Upper lobe of left lung (tissue), 6 donors: ENCODE data around the gene SLC25A24. TPM values are rescaled to one million over a fixed set of nuclear protein-coding genes. Genes with fewer than 3 reads are reported as not detected.
"Not testable (repeated sequence)": the region's sequence is repeated elsewhere in the genome, so short reads cannot be mapped to it uniquely, and the experiment has no call there.

Source experiments
- ATAC-seq, 2 donors: fragments of 200-7000 bp; cut with Tn5 transposase; one replicate each; pipeline ENCODE4 v1.9.1; 2022; ENCODE audit warnings: mild to moderate bottlenecking in 2 of 2, moderate library complexity in 2 of 2; ENCODE audit not compliant: low FRiP score in 2 of 2
- DNase-seq, 2 donors: peaks; one replicate each; pipeline ENCODE4 v3.0.0-alpha.2; 2019 to 2020
- H3K27ac ChIP-seq, 4 donors: fragments of 200-600 bp; sonication (generic); one replicate each; pipeline ENCODE4 v1.5.1; 2016 to 2019
- H3K27me3 ChIP-seq, 4 donors: fragments of 200-600 bp; sonication (generic); one replicate each; pipeline ENCODE4 v1.5.1; 2017 to 2019
- H3K36me3 ChIP-seq, 4 donors: fragments of 200-600 bp; sonication (generic); one replicate each; pipeline ENCODE4 v1.5.1; 2016 to 2019
- H3K4me1 ChIP-seq, 4 donors: fragments of 200-600 bp; sonication (generic); one replicate each; pipeline ENCODE4 v1.5.1; 2018 to 2019
- H3K4me3 ChIP-seq, 4 donors: fragments of 200-600 bp; sonication (generic); one replicate each; pipeline ENCODE4 v1.5.1; 2017 to 2019; ENCODE audit warnings: mild to moderate bottlenecking in 2 of 4, moderate library complexity in 1 of 4
- H3K9me3 ChIP-seq, 4 donors: fragments of 200-600 bp; sonication (generic); one replicate each; pipeline ENCODE4 v1.5.1; 2018 to 2019
- CTCF ChIP-seq, 6 experiments: fragments of 450-650 bp in 4 of 6; fragments of 200-600 bp in 2 of 6; sonication (generic) in 2 of 6; IDR thresholded peaks; one replicate each; pipeline ENCODE4 v1.5.1; 2016 to 2019; ENCODE audit warnings: antibody characterized with exemption in 6 of 6
- EP300 ChIP-seq, 4 donors: sonication (generic); formaldehyde crosslinking; IDR thresholded peaks; one replicate each; pipeline ENCODE4 v1.5.1; 2017; ENCODE audit warnings: antibody characterized with exemption in 4 of 4, control low read depth in 2 of 4
- POLR2A ChIP-seq, 4 donors: fragments of 450-650 bp; IDR thresholded peaks; one replicate each; pipeline ENCODE4 v1.5.1; 2016 to 2017; ENCODE audit warnings: antibody characterized with exemption in 4 of 4, mild to moderate bottlenecking in 2 of 4
- POLR2AphosphoS5 ChIP-seq, 2 donors: sonication (generic); formaldehyde crosslinking; IDR thresholded peaks; one replicate each; pipeline ENCODE4 v1.5.1; 2017; ENCODE audit warnings: antibody characterized with exemption in 2 of 2
- WGBS, 2 donors: methylation state at CpG; one replicate each; pipeline ENCODE4 v1.1.5; 2017 to 2018; 5-methylcytosine and 5-hydroxymethylcytosine counted together
- total RNA-seq, 6 donors: library from RNA; depleted of rRNA in 4 of 6; stranded (reverse); fragments of >200 nt in 4 of 6; gene quantifications; one replicate each; pipeline versions ENCODE4 v1.1.0 to v1.2.1, GENCODE V29; 2016 to 2021
- donor health status: DM: no; HTN: no; CAD: no; lungs with moderate emphysema.
- donor health status: DM: no; HTN: yes; CAD: no; lungs with severe emphysema.

The SLC25A24 gene
- total RNA-seq, 6 donors from 2014 or later, result 28.6 to 96.7 (median 42.5) TPM

- DNase-seq (no peak), ATAC-seq (no peak)
- Histone ChIP-seq H3K9me3 (no peaks in the 10 kb centered on the region), H3K27ac (peak overlapping the region; percentile 24 to 61 (median 48)), H3K4me1 (peaks cover 0 to 24% (median 4%) of the 10 kb centered on the region in 4 donors), H3K27me3 (no peaks in the 10 kb centered on the region), H3K4me3 (no peak overlapping the region), H3K36me3 (peaks cover 4 to 43% (median 5%) of the 10 kb centered on the region in 4 donors)
- 90 to 93% methylated on average over 7 of the region's 7 CpGs for WGBS, 2 donors
- no peak for TF ChIP-seq CTCF (IDR thresholded peaks at IDR 0.05)
- TF ChIP-seq POLR2AphosphoS5 (IDR thresholded peaks at IDR 0.05), result no peak
- TF ChIP-seq POLR2A (IDR thresholded peaks at IDR 0.05), result no peak
- TF ChIP-seq EP300 (IDR thresholded peaks at IDR 0.05), result no peak
Observed at GRCh38 chr1:108190001-108190634, 10.0 kb downstream of the SLC25A24 start.

- H3K27me3 ChIP-seq, result no peaks in the 10 kb centered on the region
- H3K36me3 ChIP-seq, result peaks cover 6 to 43% (median 8%) of the 10 kb centered on the region in 4 donors
- H3K4me3 ChIP-seq, result no peak overlapping the region
- H3K9me3 ChIP-seq, result peaks cover 0 to under 1% (median 0%) of the 10 kb centered on the region in 4 donors
- ATAC-seq (no peak), DNase-seq (no peak)
- H3K4me1 ChIP-seq, result peaks cover 0 to 24% (median 4%) of the 10 kb centered on the region in 4 donors
- WGBS, 2 donors, result 95 to 96% methylated on average over 1 of the region's 1 CpG
- TF ChIP-seq EP300 (IDR thresholded peaks at IDR 0.05) (no peak), CTCF (IDR thresholded peaks at IDR 0.05) (no peak), POLR2AphosphoS5 (IDR thresholded peaks at IDR 0.05) (no peak), POLR2A (IDR thresholded peaks at IDR 0.05) (no peak)
- no peak overlapping the region for H3K27ac ChIP-seq
Observed at GRCh38 chr1:108188801-108189200, 11.3 kb downstream of the SLC25A24 start.

GRCh38 chr1:108182959-108183700, 17.0 kb downstream of the SLC25A24 start:
- Histone ChIP-seq H3K4me3 (no peak overlapping the region), H3K4me1 (peaks cover 0 to 18% (median 8%) of the 10 kb centered on the region in 4 donors), H3K27ac (peak overlapping the region in 3 of 4 donors; percentile 6 to 45 (median 7)), H3K36me3 (peaks cover 8 to 62% (median 18%) of the 10 kb centered on the region in 4 donors), H3K27me3 (no peaks in the 10 kb centered on the region), H3K9me3 (peaks cover 0 to 6% (median 0%) of the 10 kb centered on the region in 4 donors)
- 50 to 74% methylated on average over 2 of the region's 2 CpGs for WGBS, 2 donors
- TF ChIP-seq POLR2AphosphoS5 (IDR thresholded peaks at IDR 0.05) (no peak), CTCF (IDR thresholded peaks at IDR 0.05) (no peak), EP300 (IDR thresholded peaks at IDR 0.05) (no peak), POLR2A (IDR thresholded peaks at IDR 0.05) (no peak)
- DNase-seq (no peak), ATAC-seq (peak in 1 of 2 donors; percentile 17)

GRCh38 chr1:108179018-108179417, 21.1 kb downstream of the SLC25A24 start:
- peaks cover 12 to 68% (median 23%) of the 10 kb centered on the region in 4 donors for H3K36me3 ChIP-seq
- 81 to 84% methylated on average over 1 of the region's 1 CpG for WGBS, 2 donors
- H3K4me3 ChIP-seq, result no peak overlapping the region
- DNase-seq, result no peak
- ATAC-seq, result no peak
- TF ChIP-seq POLR2AphosphoS5 (IDR thresholded peaks at IDR 0.05) (no peak), POLR2A (IDR thresholded peaks at IDR 0.05) (no peak), EP300 (IDR thresholded peaks at IDR 0.05) (no peak), CTCF (IDR thresholded peaks at IDR 0.05) (no peak)
- H3K4me1 ChIP-seq, result peaks cover 0 to 18% (median 10%) of the 10 kb centered on the region in 4 donors
- no peak overlapping the region for H3K27ac ChIP-seq
- H3K9me3 ChIP-seq, result peaks cover 0 to 14% (median 8%) of the 10 kb centered on the region in 4 donors
- H3K27me3 ChIP-seq, result no peaks in the 10 kb centered on the region

GRCh38 chr1:108162409-108162808, 37.7 kb downstream of the SLC25A24 start:
- H3K4me1 ChIP-seq, DNase-seq, H3K27me3 ChIP-seq, H3K27ac ChIP-seq, H3K4me3 ChIP-seq, ATAC-seq, H3K9me3 ChIP-seq: not testable (repeated sequence)
- WGBS, 2 donors, result no CpG with 5 or more reads among the region's 1 CpG
- H3K36me3 ChIP-seq, result peaks cover 0 to 20% (median 3%) of the 10 kb centered on the region in 4 donors

GRCh38 chr1:108159951-108160350, 40.2 kb downstream of the SLC25A24 start:
- not testable (repeated sequence) for ATAC-seq, H3K4me3 ChIP-seq, H3K27ac ChIP-seq, H3K4me1 ChIP-seq, H3K9me3 ChIP-seq, H3K27me3 ChIP-seq
- peak in 1 of 2 donors; percentile 66 for DNase-seq
- WGBS, 2 donors, result 98 to 100% methylated on average over 1 to 22 of the region's 30 CpGs
- H3K36me3 ChIP-seq, result peaks cover 0 to 45% (median 8%) of the 10 kb centered on the region in 4 donors
